SIG-M5 (cell line): ENCODE data around the gene KLHL5.
"Not testable (repeated sequence)": the region's sequence is repeated elsewhere in the genome, so short reads cannot be mapped to it uniquely, and the experiment has no call there.

Experiments used
- DNase-seq: peaks from one replicate; lab custom pipeline; 2025; lab: John Stamatoyannopoulos, UW

KLHL5 gene

DNA sequence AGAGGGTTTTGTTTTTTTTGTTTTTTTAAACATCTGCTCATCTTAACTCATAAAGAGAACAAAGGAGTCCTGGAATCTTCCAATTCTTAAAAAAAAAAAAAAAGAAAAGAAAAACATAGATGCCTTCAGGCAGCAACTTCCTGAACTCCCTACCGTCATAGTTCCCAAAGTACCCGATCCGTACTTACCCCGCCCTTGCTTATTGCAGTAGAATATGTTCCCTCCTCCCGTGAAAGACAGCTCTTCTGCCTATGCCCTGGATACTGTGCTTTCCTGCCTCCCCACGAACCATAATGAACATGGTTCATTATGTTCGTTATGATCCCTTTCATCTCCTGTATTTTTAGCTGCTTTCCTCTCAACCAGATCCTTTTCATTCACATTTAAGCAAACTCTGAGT lies 40.3 kb downstream of the KLHL5 start:
- no peak for DNase-seq

DNA sequence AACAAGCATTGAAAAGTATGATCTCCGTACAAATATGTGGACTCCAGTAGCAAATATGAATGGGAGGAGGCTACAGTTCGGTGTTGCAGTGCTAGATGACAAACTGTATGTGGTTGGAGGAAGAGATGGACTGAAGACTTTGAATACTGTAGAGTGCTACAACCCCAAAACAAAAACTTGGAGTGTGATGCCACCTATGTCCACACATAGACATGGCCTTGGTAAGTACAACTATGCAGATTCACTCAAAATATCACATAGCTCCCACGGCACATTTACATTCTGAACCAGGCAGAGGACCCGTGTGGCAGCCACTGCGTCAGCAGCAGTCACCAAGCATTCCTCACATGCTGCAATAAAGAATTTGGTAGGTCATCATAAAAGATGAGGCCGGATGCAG lies 41.3 kb downstream of the KLHL5 start:
- DNase-seq: no peak

DNA sequence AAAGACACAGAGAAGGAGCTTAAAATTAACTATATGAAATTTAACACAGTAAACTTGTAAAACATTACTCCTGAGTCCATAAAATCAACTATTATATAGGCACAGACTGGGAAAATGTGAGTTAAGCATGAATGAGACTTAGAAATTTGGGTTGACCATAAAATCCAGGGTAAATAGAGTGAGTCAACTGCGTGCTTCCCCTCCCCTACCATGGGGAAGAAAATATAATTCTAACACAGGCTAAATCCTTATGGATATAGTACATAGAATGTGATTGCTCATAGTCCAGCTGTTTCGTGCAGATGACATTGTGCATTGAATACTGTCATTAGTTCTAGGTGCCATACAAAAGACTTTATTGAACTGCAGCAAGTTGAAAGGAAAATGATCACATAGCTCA lies 42.2 kb downstream of the KLHL5 start:
- DNase-seq: no peak

DNA sequence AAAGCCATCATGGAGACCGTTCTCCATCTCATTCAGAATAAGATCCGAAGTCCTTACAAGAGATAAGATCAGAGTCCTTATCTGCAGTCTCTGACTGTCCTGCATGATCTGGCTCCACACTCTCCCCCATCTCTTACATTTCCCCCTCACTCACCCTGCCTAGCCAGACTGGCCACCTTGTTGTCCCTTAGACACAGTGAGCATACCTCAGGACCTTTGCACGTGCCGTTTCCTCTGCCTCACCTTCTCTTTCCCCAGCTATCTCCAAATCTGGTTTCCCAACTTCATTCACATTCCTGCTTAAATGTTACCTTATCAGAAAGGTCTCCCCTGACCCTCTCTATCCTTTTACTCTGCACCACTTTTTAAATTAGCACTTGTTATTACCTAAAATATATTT lies 44.0 kb downstream of the KLHL5 start:
- no peak for DNase-seq

DNA sequence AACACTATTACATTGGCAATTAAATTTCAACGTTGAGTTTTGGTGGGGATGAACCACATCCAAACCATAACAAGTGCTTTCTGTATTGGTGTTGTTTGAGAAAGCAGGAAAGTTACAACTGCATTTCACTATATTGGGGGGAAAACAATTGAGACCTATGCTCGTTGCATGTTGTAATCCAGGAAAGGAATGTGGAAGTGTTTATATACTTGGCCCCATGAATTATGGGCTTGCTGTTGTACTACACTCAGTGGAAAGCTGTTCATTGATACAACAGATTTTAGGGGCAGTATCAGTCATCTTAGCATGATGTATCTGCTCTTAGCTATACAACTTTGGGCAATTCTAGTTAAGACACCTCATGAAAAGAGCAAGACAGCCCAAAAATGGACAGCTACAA lies 52.4 kb downstream of the KLHL5 start:
- no peak for DNase-seq

DNA sequence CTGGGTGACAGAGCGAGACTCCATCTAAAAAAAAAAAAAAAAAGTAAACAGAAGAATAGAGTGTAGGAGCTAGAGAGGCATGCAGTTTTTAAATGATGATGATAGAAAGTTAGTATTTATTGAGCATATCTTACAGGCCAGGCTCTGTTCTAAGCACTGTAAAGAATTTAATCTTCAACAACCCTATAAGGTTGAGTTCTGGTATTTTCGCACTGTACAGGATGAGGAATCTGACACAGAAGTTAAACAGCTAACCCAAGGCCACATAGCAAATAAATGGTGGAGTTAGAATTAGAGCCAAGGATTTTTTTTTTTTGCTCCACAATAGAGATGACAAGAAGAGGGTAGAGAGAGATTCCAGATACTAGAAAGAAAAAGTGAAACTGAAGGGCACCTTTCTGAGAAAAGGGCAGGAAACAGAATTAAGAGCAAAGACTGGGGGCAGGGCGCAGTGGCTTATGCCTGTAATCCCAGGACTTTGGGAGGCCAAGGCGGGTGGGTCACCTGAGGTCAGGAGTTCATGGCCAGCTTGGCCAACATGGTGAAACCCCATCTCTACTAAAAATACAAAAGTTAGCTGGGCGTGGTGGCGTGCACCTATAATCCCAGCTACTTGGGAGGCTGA lies 56.1 kb downstream of the KLHL5 start:
- DNase-seq: no peak

DNA sequence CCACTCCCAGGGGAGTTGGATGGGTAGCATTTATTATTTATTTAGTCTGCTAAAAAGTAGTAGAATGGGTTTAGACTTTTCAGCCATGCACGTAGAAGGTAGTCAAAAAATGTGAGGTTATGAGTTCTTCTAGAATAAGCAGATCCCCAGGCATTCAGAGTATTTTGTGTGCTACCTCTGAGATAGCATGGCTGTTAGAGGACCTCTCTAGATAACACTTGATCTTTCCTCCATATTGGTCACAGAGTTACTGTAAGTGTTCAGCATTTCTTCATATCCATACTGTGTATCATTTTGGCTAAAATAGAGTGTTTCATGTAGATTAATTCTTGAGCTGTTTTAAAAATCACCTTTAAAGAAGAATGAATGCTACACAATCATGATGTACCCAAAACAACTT lies 58.4 kb downstream of the KLHL5 start:
- no peak for DNase-seq

DNA sequence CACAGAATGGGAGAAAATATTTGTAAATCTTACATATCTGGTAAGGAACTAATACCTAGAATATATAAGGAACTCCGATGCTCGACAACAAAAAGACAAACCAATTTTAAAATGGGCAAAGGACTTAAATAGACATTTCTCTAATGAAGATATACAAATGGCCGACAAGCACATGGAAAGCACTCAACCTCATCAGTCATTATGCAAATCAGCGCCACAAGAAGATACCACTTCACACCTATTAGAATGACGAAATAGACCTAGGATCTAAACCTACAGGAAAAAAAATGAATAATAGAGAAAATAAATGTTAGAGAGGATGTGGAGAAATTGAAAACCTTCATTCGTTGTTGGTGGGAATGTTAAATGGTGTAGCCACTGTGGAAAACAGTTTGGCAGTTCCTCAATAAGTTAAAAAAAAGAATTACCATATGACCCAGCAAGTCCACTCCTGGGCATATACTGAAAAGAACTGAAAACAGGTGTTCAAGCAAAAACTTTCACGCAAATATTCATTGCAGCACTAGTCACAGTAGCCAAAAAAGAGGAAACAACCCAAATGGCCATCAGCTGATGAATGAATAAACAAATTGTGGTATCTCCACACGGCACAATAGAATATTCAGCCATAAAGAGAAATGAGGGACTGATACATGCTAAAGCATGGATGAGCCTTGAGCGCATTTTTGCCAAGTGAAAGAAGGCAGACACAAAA lies 63.0 kb downstream of the KLHL5 start:
- DNase-seq: no peak

DNA sequence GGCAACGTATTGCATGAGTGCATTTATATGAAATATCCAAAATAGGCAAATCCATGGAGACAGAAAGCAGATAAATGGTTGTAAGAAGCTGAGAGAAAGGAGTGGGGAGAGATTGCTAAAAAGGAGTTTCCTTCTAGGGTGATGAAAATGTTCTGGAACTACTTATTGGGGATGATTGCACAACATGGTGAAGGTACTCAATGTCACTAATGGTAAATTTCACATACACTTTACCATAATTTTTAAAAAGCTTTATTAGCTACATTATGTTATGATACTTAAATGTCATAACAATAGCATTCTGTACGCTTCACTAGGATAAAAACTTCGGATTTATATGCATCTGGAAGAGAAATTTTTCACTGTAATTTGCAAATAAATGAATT lies 63.6 kb downstream of the KLHL5 start:
- DNase-seq: no peak

DNA sequence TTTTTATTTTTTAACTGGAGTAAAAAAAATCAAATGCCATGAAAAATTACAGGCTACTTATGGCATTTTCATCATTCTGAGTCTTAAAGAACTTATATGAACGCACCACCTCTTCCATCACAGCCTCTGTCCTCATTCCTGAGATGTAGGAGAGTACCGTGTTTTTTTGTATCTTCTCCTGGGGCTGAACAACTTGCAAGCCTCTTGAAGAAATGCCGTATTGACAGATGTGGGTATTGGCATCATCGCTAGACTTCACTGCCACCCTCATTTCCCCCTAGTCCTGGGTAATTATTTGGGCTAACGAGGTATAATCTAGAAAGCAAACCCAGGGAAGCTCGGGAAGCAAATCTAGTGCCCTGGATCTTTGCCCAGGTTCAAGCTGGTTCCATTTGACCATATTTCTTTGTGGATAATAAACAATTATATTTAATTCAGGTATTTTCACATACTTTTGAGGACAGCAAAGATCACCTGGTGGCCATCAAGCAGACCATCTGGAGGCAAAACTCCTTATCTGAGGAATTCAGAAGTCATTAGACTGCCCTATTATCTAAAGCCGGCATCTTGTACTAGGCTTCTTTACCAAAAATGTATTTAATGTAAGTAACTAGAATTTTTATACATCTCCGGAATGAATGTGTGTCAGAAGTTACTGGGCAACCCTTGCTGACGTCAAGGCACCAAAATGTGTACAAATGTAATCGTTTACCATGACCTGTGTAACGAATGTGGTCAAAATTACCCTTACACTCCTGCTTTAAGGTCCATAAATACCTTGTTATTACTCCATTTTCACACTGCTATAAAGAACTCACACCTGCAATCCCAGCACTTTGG lies 64.4 kb downstream of the KLHL5 start:
- no peak for DNase-seq

DNA sequence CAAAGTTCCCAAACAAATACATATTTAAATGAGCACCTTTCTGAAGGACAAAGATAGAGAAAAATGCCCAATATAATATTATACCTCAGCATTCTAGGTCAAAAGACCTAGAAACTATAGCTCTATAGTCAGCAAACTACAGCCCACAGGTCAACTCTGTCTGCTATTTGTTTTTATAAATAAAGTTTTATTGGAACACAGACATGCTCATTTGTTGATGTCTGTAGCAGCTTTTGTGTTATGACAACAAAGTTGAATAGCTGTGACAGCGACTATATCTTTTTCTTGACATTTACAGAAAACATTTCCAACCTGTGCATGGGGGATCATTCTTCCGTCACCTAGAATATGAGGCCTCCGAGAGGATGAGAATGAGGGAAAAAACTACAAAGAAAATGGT lies 71.6 kb downstream of the KLHL5 start:
- no peak for DNase-seq

DNA sequence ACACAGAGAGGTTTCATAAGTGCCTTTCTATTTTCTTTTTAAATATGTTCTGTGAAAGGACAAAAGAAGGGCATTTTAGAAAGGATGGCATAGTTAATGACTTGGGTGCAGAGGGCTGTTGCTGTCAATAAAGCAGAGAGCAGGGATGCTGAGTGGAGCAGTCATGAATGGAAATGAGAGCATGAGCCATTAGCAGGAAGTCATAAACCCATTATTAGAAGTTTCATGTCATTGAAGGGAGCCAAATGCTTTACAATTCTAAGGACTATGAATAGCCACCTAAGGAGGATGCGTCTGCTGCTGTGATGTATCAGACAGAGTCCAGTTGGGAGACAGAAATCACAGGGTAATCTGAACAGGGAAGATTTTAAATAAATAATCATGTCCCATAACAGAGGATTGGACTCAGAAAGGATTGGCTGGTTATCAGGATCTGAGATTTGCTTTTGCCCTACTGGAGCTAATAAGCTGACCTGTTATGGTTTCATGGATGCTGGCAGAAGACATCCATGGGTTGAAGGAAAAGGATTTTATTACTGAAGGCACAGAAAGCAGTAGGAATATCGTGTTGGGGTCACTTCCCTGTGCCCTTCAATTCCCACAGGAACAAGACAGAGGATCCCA lies 72.8 kb downstream of the KLHL5 start:
- DNase-seq: no peak

DNA sequence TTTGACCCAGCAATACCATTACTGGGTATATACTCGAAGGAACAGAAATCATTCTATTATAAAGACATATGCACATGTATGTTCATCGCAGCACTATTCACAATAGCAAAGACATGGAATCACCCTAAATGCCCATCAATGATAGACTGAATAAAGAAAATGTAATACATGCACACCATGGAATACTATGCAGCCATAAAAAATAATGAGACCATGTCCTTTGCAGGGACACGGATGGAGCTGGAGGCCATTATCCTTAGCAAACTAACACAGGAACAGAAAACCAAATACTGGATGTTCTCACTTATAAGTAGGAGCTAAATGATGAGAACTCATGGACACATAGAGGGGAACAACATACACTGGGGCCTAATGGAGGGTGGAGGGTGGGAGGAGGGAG lies 76.2 kb downstream of the KLHL5 start:
- DNase-seq: not testable (repeated sequence)

DNA sequence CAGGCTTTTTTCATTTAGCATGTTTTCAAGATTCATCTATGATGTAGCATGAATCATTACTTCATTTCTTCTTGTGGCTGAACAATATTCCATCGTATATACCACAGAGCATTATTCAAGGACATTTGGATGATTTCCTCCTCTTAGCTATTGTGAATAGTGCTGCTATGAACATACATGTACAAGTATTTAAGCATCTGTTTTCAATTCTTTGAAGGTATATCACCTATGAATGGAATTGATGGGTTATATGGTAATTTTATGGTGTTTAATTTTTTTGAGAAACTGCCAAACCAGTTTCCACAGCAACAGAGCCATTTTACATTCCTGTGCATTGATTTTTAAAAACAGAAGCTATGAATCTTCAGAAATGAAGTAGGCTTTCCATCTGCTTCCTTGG lies 84.2 kb downstream of the KLHL5 start:
- no peak for DNase-seq

DNA sequence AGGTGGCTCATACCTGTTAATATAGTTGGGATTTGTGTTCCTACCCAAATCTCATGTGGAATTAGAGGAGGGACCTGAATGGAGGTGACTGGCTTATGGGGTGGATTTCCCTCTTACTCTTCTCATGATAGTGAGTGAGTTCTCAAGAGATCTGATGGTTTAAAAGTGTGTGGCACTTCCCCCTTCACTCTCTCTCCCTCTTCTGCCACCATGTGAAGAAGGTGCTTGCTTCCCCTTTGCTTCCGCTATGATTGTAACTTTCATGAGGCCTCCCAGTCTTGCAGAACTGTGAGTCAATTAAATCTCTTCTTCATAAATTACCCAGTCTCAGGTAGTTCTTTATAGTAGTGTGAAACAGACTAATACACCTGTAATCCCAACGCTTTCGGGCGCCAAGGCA lies 92.0 kb downstream of the KLHL5 start:
- no peak for DNase-seq

DNA sequence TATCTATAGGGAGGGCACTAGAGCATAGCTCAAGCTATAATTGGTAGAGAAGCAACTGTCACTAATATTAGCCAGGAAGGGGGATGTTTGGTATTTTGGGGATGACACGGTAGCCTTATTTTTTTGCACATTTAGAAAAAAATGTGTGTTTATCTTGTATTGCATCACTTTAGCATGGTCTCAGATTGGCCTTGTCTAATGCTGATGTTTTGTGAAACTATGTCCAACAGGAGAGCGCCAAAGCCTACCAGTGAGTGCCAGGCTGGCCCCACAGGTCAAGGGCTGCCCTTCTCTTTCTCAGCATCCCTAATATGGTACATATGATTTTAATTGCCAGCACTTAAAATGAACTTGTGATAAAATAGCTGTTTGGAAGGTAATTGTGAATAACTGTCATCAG lies 95.5 kb downstream of the KLHL5 start:
- no peak for DNase-seq

DNA sequence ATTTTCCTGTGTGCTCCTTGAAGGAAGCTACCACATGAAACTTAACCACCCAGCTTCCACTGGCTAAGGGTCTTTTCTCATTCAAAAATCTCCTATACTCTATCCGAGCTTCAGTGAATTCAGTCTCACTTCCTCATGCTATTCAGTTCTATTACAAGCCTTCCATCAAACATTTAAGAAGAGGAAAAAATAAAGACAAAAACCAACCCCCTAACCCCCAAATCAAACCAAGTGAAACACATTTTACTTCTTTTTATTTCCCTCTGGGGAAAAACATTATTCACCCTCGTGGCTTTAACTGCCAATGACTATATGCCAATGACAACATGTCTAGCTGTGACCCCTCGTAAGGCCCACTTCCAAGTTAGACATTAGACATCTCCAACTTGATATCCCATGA lies 104.1 kb downstream of the KLHL5 start:
- DNase-seq: no peak

DNA sequence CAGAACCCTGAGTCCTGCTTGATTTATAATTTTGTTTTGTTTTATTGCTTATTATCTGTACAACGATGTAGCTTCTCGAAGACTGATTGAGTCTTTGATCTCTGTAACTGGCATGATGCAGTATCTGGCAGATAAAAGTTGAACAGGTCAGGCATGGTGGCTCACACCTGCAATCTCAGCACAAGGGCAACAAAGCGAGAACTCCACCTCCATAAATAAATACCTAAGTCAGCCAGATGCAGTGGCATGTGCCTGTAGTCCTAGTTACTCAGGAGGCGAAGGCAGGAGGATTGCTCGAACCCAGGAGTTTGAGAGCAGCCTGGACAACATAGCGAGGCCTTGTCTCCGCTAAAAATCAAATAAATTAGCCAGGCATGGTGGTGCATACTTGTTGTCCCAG lies 104.6 kb downstream of the KLHL5 start:
- no peak for DNase-seq

DNA sequence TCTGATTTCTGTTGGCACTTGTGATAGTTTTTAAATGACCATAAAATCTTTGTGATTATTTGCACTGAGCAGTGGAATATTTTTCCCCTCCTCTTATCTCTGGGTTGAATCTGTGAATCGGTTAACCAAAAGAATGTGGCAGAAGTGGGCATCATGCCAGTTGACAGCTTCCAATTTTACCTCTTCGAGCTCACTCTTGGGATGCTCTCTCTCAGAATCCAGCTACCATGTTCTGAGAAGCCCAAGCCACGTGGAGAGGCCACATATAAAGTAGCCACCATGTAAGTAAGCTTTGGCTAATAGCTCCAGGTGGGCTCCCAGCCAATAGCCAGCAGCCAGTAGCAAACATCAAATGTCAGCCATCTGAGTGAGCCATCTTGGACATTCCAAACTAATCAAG lies 107.4 kb downstream of the KLHL5 start:
- no peak for DNase-seq

DNA sequence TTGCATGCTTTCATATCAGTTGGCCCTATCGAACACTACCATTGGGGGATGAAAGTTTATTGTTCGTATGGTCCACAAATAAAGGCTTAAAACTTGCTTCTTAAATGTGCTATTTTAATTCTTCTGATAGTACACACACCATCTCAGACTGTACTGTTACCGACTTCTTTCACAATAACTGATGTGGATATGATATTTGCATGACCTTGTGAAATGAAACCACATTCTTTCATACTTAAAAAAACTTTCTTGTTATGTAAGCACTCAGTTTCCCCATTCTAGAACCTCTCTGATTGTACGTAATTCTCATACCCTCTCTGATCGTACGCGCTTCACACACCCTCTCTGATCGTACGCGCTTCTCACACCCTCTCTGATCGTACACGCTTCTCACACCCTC lies 108.3 kb downstream of the KLHL5 start:
- peak; percentile 1 for DNase-seq
